ENCODE results near the gene PFDN2.

DNA sequence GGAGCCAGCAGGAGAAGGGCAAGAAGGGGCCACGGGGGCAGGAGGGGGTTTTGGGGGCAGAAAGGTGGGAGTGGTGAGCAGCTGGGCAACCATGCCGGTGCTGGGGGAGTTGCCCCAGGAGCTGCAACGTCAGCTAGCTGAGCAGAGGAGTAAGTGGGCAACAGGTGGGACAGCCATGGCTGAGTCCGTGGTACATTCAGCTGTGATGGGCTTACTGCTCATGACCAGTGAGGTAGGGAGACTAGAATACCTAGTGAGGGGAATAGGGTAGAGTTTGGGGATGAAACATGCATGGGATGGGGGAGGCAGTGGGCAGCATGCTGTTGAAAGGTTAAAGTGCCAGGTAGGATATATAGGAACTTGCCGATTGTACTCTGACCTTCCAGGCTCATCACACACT is 43.8 kb upstream of the PFDN2 start:
- no peak for TF ChIP-seq POLR2A (IDR thresholded peaks at IDR 0.05)
- TF ChIP-seq, protein P1, sequence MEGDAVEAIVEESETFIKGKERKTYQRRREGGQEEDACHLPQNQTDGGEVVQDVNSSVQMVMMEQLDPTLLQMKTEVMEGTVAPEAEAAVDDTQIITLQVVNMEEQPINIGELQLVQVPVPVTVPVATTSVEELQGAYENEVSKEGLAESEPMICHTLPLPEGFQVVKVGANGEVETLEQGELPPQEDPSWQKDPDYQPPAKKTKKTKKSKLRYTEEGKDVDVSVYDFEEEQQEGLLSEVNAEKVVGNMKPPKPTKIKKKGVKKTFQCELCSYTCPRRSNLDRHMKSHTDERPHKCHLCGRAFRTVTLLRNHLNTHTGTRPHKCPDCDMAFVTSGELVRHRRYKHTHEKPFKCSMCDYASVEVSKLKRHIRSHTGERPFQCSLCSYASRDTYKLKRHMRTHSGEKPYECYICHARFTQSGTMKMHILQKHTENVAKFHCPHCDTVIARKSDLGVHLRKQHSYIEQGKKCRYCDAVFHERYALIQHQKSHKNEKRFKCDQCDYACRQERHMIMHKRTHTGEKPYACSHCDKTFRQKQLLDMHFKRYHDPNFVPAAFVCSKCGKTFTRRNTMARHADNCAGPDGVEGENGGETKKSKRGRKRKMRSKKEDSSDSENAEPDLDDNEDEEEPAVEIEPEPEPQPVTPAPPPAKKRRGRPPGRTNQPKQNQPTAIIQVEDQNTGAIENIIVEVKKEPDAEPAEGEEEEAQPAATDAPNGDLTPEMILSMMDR (IDR thresholded peaks at IDR 0.05): no peak

Data from adrenal gland (tissue), 5 donors.